Parathyroid adenoma (tissue), 2 donors: ENCODE measurements around the gene A1BG.

Experiments used
- H2AFZ ChIP-seq: fragments of 300-600 bp; sonication (generic); one replicate; pipeline ENCODE4 v1.7.0; 2017; ENCODE audit warnings: antibody characterized with exemption, mild to moderate bottlenecking
- H3K27ac ChIP-seq: fragments of 300-600 bp; sonication (generic); one replicate; pipeline ENCODE4 v1.7.0; 2017
- H3K27me3 ChIP-seq: fragments of 300-600 bp; sonication (generic); one replicate; pipeline ENCODE4 v1.7.0; 2017; ENCODE audit warnings: low read length; ENCODE audit not compliant: control insufficient read depth, insufficient read depth
- H3K36me3 ChIP-seq: fragments of 300-600 bp; sonication (generic); one replicate; pipeline ENCODE4 v1.7.0; 2017; ENCODE audit warnings: low read length; ENCODE audit not compliant: control insufficient read depth, insufficient read depth
- H3K4me1 ChIP-seq: fragments of 300-600 bp; sonication (generic); one replicate; pipeline ENCODE4 v1.7.0; 2017; ENCODE audit warnings: control low read depth
- H3K4me2 ChIP-seq: fragments of 300-600 bp; sonication (generic); one replicate; pipeline ENCODE4 v1.7.0; 2017; ENCODE audit warnings: low read length
- H3K4me3 ChIP-seq: fragments of 300-600 bp; sonication (generic); one replicate; pipeline ENCODE4 v1.7.0; 2017; ENCODE audit warnings: low read depth, low read length
- H3K79me2 ChIP-seq: fragments of 300-600 bp; sonication (generic); one replicate; pipeline ENCODE4 v1.7.0; 2017; ENCODE audit warnings: control low read depth
- H3K9ac ChIP-seq: fragments of 300-600 bp; sonication (generic); one replicate; pipeline ENCODE4 v1.7.0; 2017; ENCODE audit warnings: mild to moderate bottlenecking
- H3K9me3 ChIP-seq: fragments of 300-600 bp; sonication (generic); one replicate; pipeline ENCODE4 v1.7.0; 2017; ENCODE audit warnings: low read length; ENCODE audit not compliant: control insufficient read depth
- TF ChIP-seq, protein P1 (sequence below): fragments of 300-600 bp; sonication (generic); IDR thresholded peaks from one replicate; pipeline ENCODE4 v1.7.0; 2017; ENCODE audit warnings: antibody characterized with exemption, mild to moderate bottlenecking
- donor health status: primary hyperparathyroidism.

Gene A1BG

DNA sequence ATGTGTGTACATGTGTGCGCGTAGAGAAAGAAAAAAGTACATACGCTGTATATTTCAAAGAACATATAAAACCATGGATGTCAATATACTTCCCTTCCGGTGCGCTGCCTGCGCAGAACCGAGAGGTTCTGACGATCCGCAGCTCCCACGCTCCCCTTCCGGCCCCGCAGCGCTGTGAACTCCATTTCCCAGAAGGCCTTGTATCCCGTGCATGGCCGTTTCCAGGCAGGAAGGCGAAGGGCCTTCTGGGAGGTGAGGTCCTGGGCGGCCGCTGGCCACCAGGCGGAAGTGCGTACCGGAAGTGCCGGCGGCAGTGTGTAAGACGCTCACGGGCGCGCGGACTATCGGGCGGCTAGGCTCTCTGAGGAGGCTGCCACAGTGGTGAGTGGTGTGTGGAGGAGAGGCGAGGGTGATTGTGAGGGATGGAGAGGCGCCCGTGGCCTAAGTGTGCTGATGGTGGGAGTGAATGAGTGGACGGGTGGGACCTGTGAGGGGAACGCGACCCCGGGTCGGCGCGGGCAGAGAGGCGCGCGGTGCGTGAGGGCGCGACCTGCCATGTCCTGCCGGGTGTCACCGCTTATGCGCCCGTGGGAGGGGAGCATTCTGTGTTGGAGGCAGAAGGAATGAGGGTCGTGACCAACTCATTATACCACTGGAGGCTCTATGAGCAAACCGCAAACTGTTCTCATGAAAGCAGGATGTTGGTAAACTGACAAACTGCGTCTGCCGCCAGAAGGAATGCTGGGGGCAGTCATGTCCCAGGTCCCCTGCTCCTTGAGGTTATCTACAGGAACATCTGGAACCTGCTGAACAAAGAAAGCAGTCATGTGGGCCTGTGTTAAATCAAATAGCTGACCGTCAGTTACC is 48.0 kb downstream of the A1BG start, which contains the start of gene ERVK3-1:
TSS of gene ERVK3-1 (plus strand) at position 313 of the 867 bp plus-strand sequence. CDS start 6,792 bp downstream, outside the sequence.
- Histone ChIP-seq H2AFZ (peak within 1 kb of the TSS; percentile 84), H3K36me3 (no peaks in the 10 kb centered on the region), H3K27me3 (no peaks in the 10 kb centered on the region), H3K9me3 (no peaks in the 10 kb centered on the region), H3K27ac (peak within 1 kb of the TSS; percentile 71), H3K4me3 (peak within 1 kb of the TSS; percentile 95), H3K4me2 (peak within 1 kb of the TSS; percentile 69), H3K79me2 (peaks cover 30% of the 10 kb centered on the region), H3K4me1 (peaks cover 5% of the 10 kb centered on the region), H3K9ac (peak within 1 kb of the TSS; percentile 40)
- TF ChIP-seq, protein P1, sequence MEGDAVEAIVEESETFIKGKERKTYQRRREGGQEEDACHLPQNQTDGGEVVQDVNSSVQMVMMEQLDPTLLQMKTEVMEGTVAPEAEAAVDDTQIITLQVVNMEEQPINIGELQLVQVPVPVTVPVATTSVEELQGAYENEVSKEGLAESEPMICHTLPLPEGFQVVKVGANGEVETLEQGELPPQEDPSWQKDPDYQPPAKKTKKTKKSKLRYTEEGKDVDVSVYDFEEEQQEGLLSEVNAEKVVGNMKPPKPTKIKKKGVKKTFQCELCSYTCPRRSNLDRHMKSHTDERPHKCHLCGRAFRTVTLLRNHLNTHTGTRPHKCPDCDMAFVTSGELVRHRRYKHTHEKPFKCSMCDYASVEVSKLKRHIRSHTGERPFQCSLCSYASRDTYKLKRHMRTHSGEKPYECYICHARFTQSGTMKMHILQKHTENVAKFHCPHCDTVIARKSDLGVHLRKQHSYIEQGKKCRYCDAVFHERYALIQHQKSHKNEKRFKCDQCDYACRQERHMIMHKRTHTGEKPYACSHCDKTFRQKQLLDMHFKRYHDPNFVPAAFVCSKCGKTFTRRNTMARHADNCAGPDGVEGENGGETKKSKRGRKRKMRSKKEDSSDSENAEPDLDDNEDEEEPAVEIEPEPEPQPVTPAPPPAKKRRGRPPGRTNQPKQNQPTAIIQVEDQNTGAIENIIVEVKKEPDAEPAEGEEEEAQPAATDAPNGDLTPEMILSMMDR, result peak; percentile 17

DNA sequence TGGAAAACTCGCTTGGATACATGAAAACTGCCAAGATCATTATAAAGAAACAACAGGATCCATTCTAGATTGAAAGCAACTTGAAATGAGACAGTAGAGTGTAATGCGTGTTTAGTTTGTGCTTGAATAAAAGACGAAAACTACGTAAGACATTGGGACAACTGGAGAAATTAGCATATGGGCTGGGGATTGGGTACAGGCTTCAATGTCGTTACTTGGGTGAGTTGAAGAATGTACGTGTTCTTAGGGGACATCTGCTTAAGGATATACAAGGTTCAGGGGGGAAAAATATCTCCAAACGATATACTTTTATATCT is 48.6 kb downstream of the A1BG start:
- H2AFZ ChIP-seq, result peak overlapping the region; percentile 84
- H3K9me3 ChIP-seq, result no peaks in the 10 kb centered on the region
- H3K4me2 ChIP-seq, result peak overlapping the region; percentile 69
- peaks cover 31% of the 10 kb centered on the region for H3K79me2 ChIP-seq
- peak overlapping the region; percentile 95 for H3K4me3 ChIP-seq
- peak overlapping the region; percentile 71 for H3K27ac ChIP-seq
- no peak overlapping the region for H3K9ac ChIP-seq
- H3K27me3 ChIP-seq, result no peaks in the 10 kb centered on the region
- peaks cover 5% of the 10 kb centered on the region for H3K4me1 ChIP-seq
- TF ChIP-seq, protein P1, result no peak
- H3K36me3 ChIP-seq, result no peaks in the 10 kb centered on the region

DNA sequence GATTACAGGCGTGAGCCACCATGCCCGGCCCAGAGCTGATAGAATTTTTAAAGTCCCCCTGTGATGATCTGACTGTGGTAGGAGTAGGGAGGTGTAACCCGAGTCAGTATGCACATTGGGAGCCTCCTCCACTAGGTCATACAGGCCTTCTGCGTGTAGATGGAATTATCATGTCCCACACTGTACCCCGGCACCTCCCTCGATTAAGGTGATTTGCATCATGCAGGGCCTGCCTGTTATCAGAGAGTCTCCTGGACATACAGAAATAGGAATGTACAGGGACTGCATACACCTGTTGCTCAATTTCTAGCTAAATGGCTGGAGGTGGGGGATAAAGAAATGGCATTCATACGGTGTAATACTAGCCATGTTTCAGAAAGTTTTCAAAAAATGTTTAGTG is 49.0 kb downstream of the A1BG start:
- Histone ChIP-seq H3K9ac (no peak overlapping the region), H3K27ac (peak overlapping the region; percentile 71), H3K4me3 (no peak overlapping the region)

DNA sequence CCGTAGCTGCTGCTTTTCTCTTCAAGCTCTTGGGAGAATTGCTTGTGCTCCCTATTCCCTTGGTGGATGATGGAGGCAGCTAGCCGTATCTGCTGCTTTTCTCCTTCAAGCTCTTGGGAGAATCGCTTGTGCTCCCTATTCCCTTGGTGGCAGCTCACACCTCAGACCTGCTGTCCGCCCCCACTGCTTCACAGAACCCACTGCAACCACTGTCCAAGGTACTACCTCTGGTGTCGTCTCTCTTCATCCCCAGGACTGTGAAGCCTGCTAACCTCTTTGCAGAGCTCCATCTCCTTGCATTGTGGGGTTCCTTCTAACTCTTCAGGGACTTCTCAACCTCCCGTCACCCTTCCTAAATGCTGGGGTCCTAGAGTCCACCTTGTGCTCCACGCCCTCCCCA is 52.7 kb downstream of the A1BG start:
- Histone ChIP-seq H3K27me3 (no peaks in the 10 kb centered on the region), H3K4me3 (no peak overlapping the region)
- TF ChIP-seq, protein P1, result no peak

More for the DNA sequence above, 49.0 kb downstream of the A1BG start:
- H3K9me3 ChIP-seq, result no peaks in the 10 kb centered on the region
- H3K4me1 ChIP-seq, result peaks cover 5% of the 10 kb centered on the region
- no peaks in the 10 kb centered on the region for H3K36me3 ChIP-seq
- no peaks in the 10 kb centered on the region for H3K27me3 ChIP-seq
- TF ChIP-seq, protein P1, result no peak
- H3K4me2 ChIP-seq, result no peak overlapping the region
- peak overlapping the region; percentile 84 for H2AFZ ChIP-seq
- peaks cover 31% of the 10 kb centered on the region for H3K79me2 ChIP-seq

More for the DNA sequence above, 52.7 kb downstream of the A1BG start:
- Histone ChIP-seq H3K9me3 (no peaks in the 10 kb centered on the region), H3K27ac (no peak overlapping the region), H3K36me3 (no peaks in the 10 kb centered on the region), H3K4me2 (no peak overlapping the region), H2AFZ (no peak overlapping the region), H3K9ac (no peak overlapping the region), H3K79me2 (peaks cover 18% of the 10 kb centered on the region), H3K4me1 (no peaks in the 10 kb centered on the region)
